Dendritic cell treated with granulocyte-macrophage colony-stimulating factor and Interleukin-4, amounts not matched to agents 40 ng/mL and 50 ng/mL, for 4 days (primary cell): ENCODE results near the gene GATAD2B.
A peak's percentile ranks its signal among the peaks of the same experiment; 100 is the strongest.

Source experiments
- H3K27ac Mint-ChIP-seq: one replicate; pipeline ENCODE4 v1.8.0; 2022; ENCODE audit warnings: mild to moderate bottlenecking, mixed read lengths
- H3K27me3 Mint-ChIP-seq: one replicate; pipeline ENCODE4 v1.8.0; 2022; ENCODE audit warnings: mild to moderate bottlenecking, mixed read lengths
- H3K36me3 Mint-ChIP-seq: one replicate; pipeline ENCODE4 v1.8.0; 2022; ENCODE audit warnings: low read depth, mixed read lengths
- H3K4me1 Mint-ChIP-seq: one replicate; pipeline ENCODE4 v1.8.0; 2022; ENCODE audit warnings: low read depth, mixed read lengths
- H3K4me3 Mint-ChIP-seq: one replicate; pipeline ENCODE4 v1.8.0; 2022; ENCODE audit warnings: mild to moderate bottlenecking, moderate library complexity, mixed read lengths
- H3K9me3 Mint-ChIP-seq: one replicate; pipeline ENCODE4 v1.8.0; 2022; ENCODE audit warnings: mixed read lengths
- intact Hi-C: fragments of 100-400 bp; cut with micrococcal nuclease; formaldehyde crosslinking; loops from one replicate; pipeline ENCODE4 v1.15.0; 2022

Gene GATAD2B

GRCh38 chr1:153801786-153802697, 120.7 kb downstream of the GATAD2B start:
- no peak overlapping the region for H3K4me3 Mint-ChIP-seq
- H3K27ac Mint-ChIP-seq: peak overlapping the region; percentile 76
- peaks cover 1% of the 10 kb centered on the region for H3K27me3 Mint-ChIP-seq
- H3K36me3 Mint-ChIP-seq: peaks cover 56% of the 10 kb centered on the region
- peaks cover 66% of the 10 kb centered on the region for H3K4me1 Mint-ChIP-seq
- intact Hi-C loops: loop anchor here (10.0 kb wide), 1 partner anchor 123 kb away; the partner anchor contains the start of gene GATAD2B
- H3K9me3 Mint-ChIP-seq: no peaks in the 10 kb centered on the region

DNA sequence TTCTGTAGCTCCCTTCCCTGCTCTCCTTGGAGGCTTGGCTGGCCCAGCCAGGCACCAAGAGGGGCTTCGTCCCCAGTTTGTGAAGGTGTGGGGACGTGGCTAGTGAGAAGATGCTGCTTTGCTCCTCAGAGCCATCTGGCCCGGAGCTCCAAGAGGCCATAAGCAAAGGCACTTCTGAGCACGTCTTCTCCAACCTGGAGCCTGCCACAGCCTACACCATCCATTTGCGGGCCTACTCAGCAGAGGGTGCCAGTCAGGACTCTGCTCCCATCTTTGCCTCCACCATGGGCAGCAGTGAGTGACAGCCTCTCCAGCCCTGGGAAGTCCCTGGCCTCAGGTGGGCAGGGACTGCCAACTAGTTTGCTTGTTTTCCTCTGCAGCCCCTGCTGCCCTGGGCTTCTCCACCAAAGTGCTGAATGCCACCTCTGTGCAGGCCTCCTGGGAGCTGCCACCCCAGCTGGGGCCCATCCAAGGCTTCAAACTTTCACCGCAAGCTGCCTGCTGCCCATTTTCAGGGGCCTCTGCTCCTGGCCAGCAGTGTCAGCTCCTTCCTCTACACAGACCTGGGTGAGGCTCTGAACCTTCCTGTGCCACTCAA, 121.6 kb downstream of the GATAD2B start:
- intact Hi-C loops: loop anchor here (10.0 kb wide), 1 partner anchor 124 kb away; the partner anchor contains the start of gene GATAD2B
- Mint-ChIP-seq H3K4me1 (peaks cover 65% of the 10 kb centered on the region), H3K27ac (peak overlapping the region; percentile 76), H3K4me3 (no peak overlapping the region), H3K36me3 (peaks cover 50% of the 10 kb centered on the region), H3K9me3 (no peaks in the 10 kb centered on the region), H3K27me3 (peaks cover 1% of the 10 kb centered on the region)

- Mint-ChIP-seq H3K4me1 (peaks cover 59% of the 10 kb centered on the region), H3K27me3 (peaks cover 1% of the 10 kb centered on the region), H3K36me3 (peaks cover 50% of the 10 kb centered on the region), H3K4me3 (no peak overlapping the region), H3K27ac (peak overlapping the region; percentile 76), H3K9me3 (no peaks in the 10 kb centered on the region)
- intact Hi-C loops: loop anchor here (10.0 kb wide), 1 partner anchor 124 kb away; the partner anchor contains the start of gene GATAD2B
Observed at GRCh38 chr1:153800516-153800915, 122.3 kb downstream of the GATAD2B start.

DNA sequence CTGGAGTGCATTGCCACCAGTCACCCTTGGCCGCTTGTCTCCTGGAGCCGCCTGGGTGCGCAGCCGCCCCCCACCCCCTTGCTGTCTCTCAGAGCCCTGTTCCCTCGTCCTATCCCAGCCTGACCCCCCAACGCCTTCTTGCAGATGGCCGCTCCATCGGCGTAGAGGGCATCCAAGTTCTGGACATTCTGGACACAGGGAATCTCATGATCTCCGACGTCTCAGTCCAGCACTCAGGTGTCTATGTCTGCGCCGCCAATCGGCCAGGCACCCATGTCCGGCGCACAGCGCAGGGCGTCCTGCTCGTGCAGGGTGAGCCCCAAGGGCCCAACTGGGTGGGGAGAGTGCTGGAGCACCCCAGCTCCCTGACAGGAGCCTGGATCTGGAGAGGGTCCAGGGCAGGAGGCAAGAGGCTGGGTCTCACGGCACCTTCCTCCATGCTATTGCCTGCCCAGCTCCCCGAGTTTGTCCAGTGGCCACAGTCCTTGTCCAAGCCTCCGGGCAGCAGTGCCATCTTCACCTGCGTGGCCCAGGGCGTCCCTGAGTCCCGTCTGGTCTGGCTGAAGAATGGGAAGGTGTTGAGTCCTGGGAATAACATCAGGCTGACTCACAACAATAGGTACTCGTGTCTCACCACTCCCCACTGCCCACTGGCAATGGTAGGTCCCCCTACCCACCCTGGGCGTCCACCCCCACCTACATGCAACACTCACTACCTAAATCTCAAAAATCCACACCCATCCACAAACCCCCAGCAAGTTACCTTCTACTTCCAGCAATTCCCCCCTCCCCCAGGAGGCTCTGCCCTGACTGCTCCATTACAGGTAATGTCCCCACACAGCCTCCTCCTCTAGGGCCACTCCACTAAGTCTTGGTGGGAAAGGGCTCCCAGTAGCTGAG, 123.0 kb downstream of the GATAD2B start:
- Mint-ChIP-seq H3K36me3 (peaks cover 50% of the 10 kb centered on the region), H3K4me1 (peaks cover 59% of the 10 kb centered on the region), H3K27ac (no peak overlapping the region), H3K9me3 (no peaks in the 10 kb centered on the region), H3K4me3 (no peak overlapping the region), H3K27me3 (peaks cover 1% of the 10 kb centered on the region)
- intact Hi-C loops: loop anchor here (10.0 kb wide), 2 partner anchors 125 to 145 kb away; partner anchors contain the start of genes DENND4B and GATAD2B

GRCh38 chr1:153799016-153799415, 123.8 kb downstream of the GATAD2B start:
- peaks cover 60% of the 10 kb centered on the region for H3K4me1 Mint-ChIP-seq
- H3K27ac Mint-ChIP-seq: no peak overlapping the region
- peaks cover 49% of the 10 kb centered on the region for H3K36me3 Mint-ChIP-seq
- intact Hi-C loops: loop anchor here (10.0 kb wide), 1 partner anchor 146 kb away; the partner anchor contains the start of gene DENND4B
- no peak overlapping the region for H3K4me3 Mint-ChIP-seq
- peaks cover 1% of the 10 kb centered on the region for H3K27me3 Mint-ChIP-seq
- no peaks in the 10 kb centered on the region for H3K9me3 Mint-ChIP-seq

DNA sequence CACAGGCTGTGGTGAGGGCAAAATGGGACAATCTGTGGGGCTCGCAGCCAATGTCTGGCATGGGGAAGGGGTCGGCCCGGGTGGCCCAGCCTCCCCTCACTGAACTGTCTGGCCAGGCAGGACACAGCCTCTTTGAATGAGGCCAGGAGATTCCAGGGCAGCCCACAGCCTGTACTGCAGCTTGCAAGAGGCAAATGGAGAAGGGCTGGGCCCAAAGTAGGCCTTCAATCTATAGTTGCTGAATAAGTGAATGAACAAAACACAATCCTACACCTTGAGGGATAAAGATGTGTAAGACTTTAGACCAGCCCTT, 124.3 kb downstream of the GATAD2B start:
- Mint-ChIP-seq H3K4me3 (no peak overlapping the region), H3K27me3 (peaks cover 1% of the 10 kb centered on the region), H3K36me3 (peaks cover 43% of the 10 kb centered on the region), H3K27ac (peak overlapping the region; percentile 37), H3K4me1 (peaks cover 57% of the 10 kb centered on the region), H3K9me3 (no peaks in the 10 kb centered on the region)
- intact Hi-C loops: loop anchor here (10.0 kb wide), 1 partner anchor 146 kb away; the partner anchor contains the start of gene DENND4B

DNA sequence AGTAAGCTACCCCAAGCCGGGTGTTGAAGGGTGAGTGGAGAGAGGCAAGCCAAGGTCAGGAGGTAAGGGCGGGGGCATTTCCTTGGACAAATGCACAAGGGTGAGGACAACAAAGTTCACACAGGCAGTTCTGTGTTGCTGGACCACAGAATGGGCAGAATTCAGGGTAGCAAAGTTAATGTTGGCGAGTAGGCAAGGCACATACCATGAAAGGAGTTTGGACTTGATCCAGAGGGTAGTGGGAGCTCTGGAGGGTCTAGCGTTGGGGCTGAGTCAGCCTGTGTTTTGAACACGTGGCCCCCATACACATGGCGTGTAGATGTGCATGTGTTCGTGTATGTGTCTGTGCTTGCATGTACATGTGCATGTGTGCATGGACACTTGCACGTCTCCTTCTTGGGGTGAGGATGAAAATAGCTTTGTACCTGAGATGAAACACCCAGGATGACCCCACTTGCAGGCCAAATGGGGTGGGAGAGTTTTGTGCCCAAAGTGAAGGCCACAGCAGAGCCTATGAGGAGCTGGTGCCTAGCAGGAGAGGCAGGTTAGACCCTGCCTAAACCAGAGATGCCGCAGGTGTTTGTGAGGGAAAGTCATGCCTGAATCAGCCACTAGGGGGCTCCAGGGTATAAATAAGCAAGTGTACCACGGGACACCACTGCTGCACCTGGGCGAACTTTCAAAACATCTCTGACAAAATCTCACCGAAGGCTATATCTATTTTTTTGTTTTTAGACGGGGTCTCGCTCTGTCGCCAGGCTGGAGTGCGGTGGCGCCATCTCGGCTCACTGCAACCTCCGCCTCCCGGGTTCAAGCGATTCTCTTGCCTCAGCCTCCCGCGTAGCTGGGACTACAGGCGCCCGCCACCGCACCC, 125.7 kb downstream of the GATAD2B start:
- Mint-ChIP-seq H3K9me3 (no peaks in the 10 kb centered on the region), H3K36me3 (peaks cover 30% of the 10 kb centered on the region), H3K27ac (peak overlapping the region; percentile 25), H3K4me3 (no peak overlapping the region), H3K4me1 (peaks cover 56% of the 10 kb centered on the region), H3K27me3 (peaks cover under 1% of the 10 kb centered on the region)
- intact Hi-C loops: loop anchor here (2.0 to 10.0 kb wide), 2 partner anchors 148 to 190 kb away; partner anchors contain the start of genes DENND4B and RAB13

- Mint-ChIP-seq H3K9me3 (no peaks in the 10 kb centered on the region), H3K27me3 (no peaks in the 10 kb centered on the region), H3K4me1 (peaks cover 56% of the 10 kb centered on the region), H3K36me3 (peaks cover 21% of the 10 kb centered on the region), H3K4me3 (no peak overlapping the region), H3K27ac (peak overlapping the region; percentile 25)
- intact Hi-C loops: loop anchor here (2.0 to 10.0 kb wide), 2 partner anchors 149 to 191 kb away; partner anchors contain the start of genes DENND4B and RAB13
Observed at GRCh38 chr1:153795934-153796785, 126.6 kb downstream of the GATAD2B start.

DNA sequence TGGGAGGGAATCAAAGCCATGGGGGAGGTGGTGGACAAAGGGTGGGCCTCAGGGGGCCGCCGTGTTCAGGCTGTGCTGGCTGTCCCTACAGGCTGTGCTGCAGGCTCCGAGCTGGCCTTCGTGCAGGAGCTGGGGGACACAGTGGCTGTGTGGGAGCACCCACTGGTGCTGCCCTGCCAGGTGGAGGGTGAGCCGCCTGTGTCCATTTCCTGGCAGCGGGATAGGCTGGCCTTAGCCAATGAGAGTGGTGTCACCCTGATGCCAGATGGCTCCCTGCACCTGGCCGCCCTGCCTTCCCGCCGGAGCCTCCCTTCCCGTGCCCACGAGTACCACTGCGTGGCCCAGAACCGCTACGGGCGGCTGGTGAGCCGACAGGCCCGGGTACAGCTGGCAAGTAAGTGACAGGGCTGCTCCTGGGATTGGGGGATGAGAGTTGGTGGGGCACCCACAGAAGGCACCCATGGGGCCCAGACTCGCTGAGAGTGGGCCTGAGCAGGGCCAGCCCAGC, 127.4 kb downstream of the GATAD2B start:
- intact Hi-C loops: loop anchor here (10.0 kb wide), 1 partner anchor 149 kb away; the partner anchor contains the start of gene DENND4B
- Mint-ChIP-seq H3K9me3 (no peaks in the 10 kb centered on the region), H3K36me3 (peaks cover 13% of the 10 kb centered on the region), H3K27me3 (no peaks in the 10 kb centered on the region), H3K4me1 (peaks cover 57% of the 10 kb centered on the region), H3K27ac (peak overlapping the region; percentile 76), H3K4me3 (no peak overlapping the region)

- H3K9me3 Mint-ChIP-seq: no peaks in the 10 kb centered on the region
- H3K4me1 Mint-ChIP-seq: peaks cover 63% of the 10 kb centered on the region
- peaks cover 7% of the 10 kb centered on the region for H3K36me3 Mint-ChIP-seq
- no peaks in the 10 kb centered on the region for H3K27me3 Mint-ChIP-seq
- intact Hi-C loops: loop anchor here (10.0 kb wide), 1 partner anchor 150 kb away; the partner anchor contains the start of gene DENND4B
- H3K4me3 Mint-ChIP-seq: no peak overlapping the region
- H3K27ac Mint-ChIP-seq: peak overlapping the region; percentile 76
Observed at GRCh38 chr1:153794624-153795329, 128.0 kb downstream of the GATAD2B start.

GRCh38 chr1:153793973-153794615, 128.7 kb downstream of the GATAD2B start:
- peak overlapping the region; percentile 76 for H3K27ac Mint-ChIP-seq
- peaks cover 68% of the 10 kb centered on the region for H3K4me1 Mint-ChIP-seq
- H3K36me3 Mint-ChIP-seq: peaks cover under 1% of the 10 kb centered on the region
- no peaks in the 10 kb centered on the region for H3K27me3 Mint-ChIP-seq
- no peak overlapping the region for H3K4me3 Mint-ChIP-seq
- H3K9me3 Mint-ChIP-seq: no peaks in the 10 kb centered on the region
- intact Hi-C loops: loop anchor here (10.0 kb wide), 1 partner anchor 151 kb away; the partner anchor contains the start of gene DENND4B
